Endothelial cell of umbilical vein (primary cell): ENCODE data around the gene SMYD4. TPM values are rescaled to one million over a fixed set of nuclear protein-coding genes. Genes with fewer than 3 reads are reported as not detected.

Experiments
- BruUV-seq: library from RNA; stranded (reverse); fragments of 400-500 nt; replicated peaks from 2 replicates; lab custom pipeline; 2021; lab: Mats Ljungman, UMichigan
- CTCF ChIA-PET: fragments of 300-600, 350-600 bp; sonication (Branson Sonifier 250); formaldehyde crosslinking; loops from one replicate; lab custom pipeline; 2021; ENCODE audit warnings: antibody characterized with exemption, inconsistent platforms; lab: Charles Lee
- POLR2A ChIA-PET: fragments of 300-600, 350-600 bp; sonication (Branson Sonifier 250); formaldehyde crosslinking; loops from one replicate; lab custom pipeline; 2021; ENCODE audit warnings: antibody characterized with exemption, inconsistent platforms; lab: Charles Lee
- DNase-seq: peaks from one replicate; pipeline ENCODE4 v3.0.0-alpha.2; 2011; ENCODE audit warnings: low read depth, low spot score
- FAIRE-seq: peaks from 2 replicates; lab custom pipeline; 2011; peaks lifted over from hg19 to GRCh38; lab: Jason Lieb, UNC
- H2AFZ ChIP-seq: 2 replicates; pipeline ENCODE4 v1.6.0; 2012; ENCODE audit warnings: low read depth, low read length, control low read depth, inconsistent platforms
- H3K27ac ChIP-seq: 2 replicates; pipeline ENCODE4 v1.5.1; 2011; ENCODE audit warnings: low read depth, mild to moderate bottlenecking, control low read depth, low read length, moderate library complexity; ENCODE audit not compliant: insufficient read depth
- H3K27me3 ChIP-seq, 2 experiments: 2 replicates each; pipeline versions ENCODE4 v1.6.0 to v1.6.1; 2011; ENCODE audit warnings: low read length in 2 of 2, mixed read lengths in 1 of 2; ENCODE audit not compliant: control insufficient read depth in 2 of 2, insufficient read depth in 2 of 2
- H3K36me3 ChIP-seq, 2 experiments: 2 replicates in 1 of 2; 3 replicates in 1 of 2; pipeline ENCODE4 v1.5.1; 2011; ENCODE audit warnings: low read length in 2 of 2, mild to moderate bottlenecking in 1 of 2, moderate library complexity in 1 of 2; ENCODE audit not compliant: control insufficient read depth in 2 of 2, insufficient read depth in 2 of 2; ENCODE audit errors: extremely low read depth in 1 of 2
- H3K4me1 ChIP-seq: 3 replicates; pipeline ENCODE4 v1.5.1; 2011; ENCODE audit warnings: mild to moderate bottlenecking, low read length; ENCODE audit not compliant: control insufficient read depth, insufficient read depth; ENCODE audit errors: extremely low read depth
- H3K4me2 ChIP-seq: 2 replicates; pipeline ENCODE4 v1.6.1; 2011; ENCODE audit warnings: low read length, control low read depth, mixed read lengths; ENCODE audit not compliant: insufficient read depth
- H3K4me3 ChIP-seq, 3 experiments: fragments of 200-600 bp in 1 of 3; sonication (generic), shearing (Covaris generic) in 1 of 3; replicated peaks in 1 of 3; 2 replicates each; pipeline ENCODE4 v1.5.1; 2011 to 2016; ENCODE audit warnings: control low read depth in 3 of 3, low read length in 3 of 3, mild to moderate bottlenecking in 2 of 3, inconsistent platforms in 1 of 3, low read depth in 1 of 3, moderate library complexity in 1 of 3; ENCODE audit not compliant: insufficient read depth in 1 of 3
- H3K79me2 ChIP-seq: 2 replicates; pipeline ENCODE4 v1.6.0; 2012; ENCODE audit warnings: low read length, inconsistent platforms; ENCODE audit not compliant: control insufficient read depth, insufficient read depth
- H3K9ac ChIP-seq: replicated peaks from 2 replicates; pipeline ENCODE3; 2011; ENCODE audit warnings: low read length, control low read depth; ENCODE audit not compliant: insufficient read depth; ENCODE audit errors: extremely low read depth
- H3K9me1 ChIP-seq: replicated peaks from 3 replicates; pipeline ENCODE4 v1.6.0; 2011; ENCODE audit warnings: mild to moderate bottlenecking, low read length; ENCODE audit not compliant: control insufficient read depth, insufficient read depth; ENCODE audit errors: extremely low read depth
- H3K9me3 ChIP-seq: replicated peaks from 2 replicates; pipeline ENCODE4 v1.5.1; 2012; ENCODE audit warnings: low read length, inconsistent platforms; ENCODE audit not compliant: control insufficient read depth, insufficient read depth
- H4K20me1 ChIP-seq: replicated peaks from 2 replicates; pipeline ENCODE3; 2011; ENCODE audit warnings: mild to moderate bottlenecking, low read length; ENCODE audit not compliant: control insufficient read depth, insufficient read depth; ENCODE audit errors: extremely low read depth
- CTCF ChIP-seq, 2 donors: IDR thresholded peaks; 1 replicate in 1 of 2; 2 replicates in 1 of 2; pipeline ENCODE4 v1.5.1; 2011; ENCODE audit warnings: low read length in 2 of 2, mild to moderate bottlenecking in 2 of 2, moderate library complexity in 2 of 2, control low read depth in 1 of 2, inconsistent platforms in 1 of 2, low read depth in 1 of 2; ENCODE audit not compliant: insufficient read depth in 1 of 2; ENCODE audit errors: extremely low read depth in 1 of 2
- EZH2 ChIP-seq: IDR thresholded peaks from 2 replicates; pipeline ENCODE4 v1.6.1; 2012; ENCODE audit warnings: borderline replicate concordance, low read depth, mild to moderate bottlenecking, moderate library complexity, low read length, inconsistent platforms; ENCODE audit not compliant: severe bottlenecking
- FOS ChIP-seq: IDR thresholded peaks from 2 replicates; pipeline ENCODE4 v1.6.1; 2011; ENCODE audit warnings: mild to moderate bottlenecking, low read length, moderate library complexity, borderline replicate concordance; ENCODE audit not compliant: insufficient read depth
- GATA2 ChIP-seq: IDR thresholded peaks from 2 replicates; pipeline ENCODE4 v1.7.0; 2011; ENCODE audit warnings: low read depth, mild to moderate bottlenecking, moderate library complexity, mixed read lengths, low read length; ENCODE audit not compliant: insufficient read length, insufficient read depth
- JUN ChIP-seq: IDR thresholded peaks from 2 replicates; pipeline ENCODE4 v1.6.1; 2011; ENCODE audit warnings: borderline replicate concordance, low read depth; ENCODE audit not compliant: insufficient read length, insufficient read depth
- MAX ChIP-seq: IDR thresholded peaks from 2 replicates; pipeline ENCODE4 v1.6.1; 2011; ENCODE audit not compliant: insufficient read depth, insufficient read length
- MYC ChIP-seq: IDR thresholded peaks from one replicate; pipeline ENCODE4 v1.6.1; 2011; ENCODE audit warnings: mild to moderate bottlenecking, low read depth, low read length
- POLR2A ChIP-seq: IDR thresholded peaks from 2 replicates; pipeline ENCODE4 v1.6.1; 2012; ENCODE audit warnings: low read depth, mild to moderate bottlenecking, control low read depth, low read length
- POLR2AphosphoS5 ChIP-seq: IDR thresholded peaks from 2 replicates; pipeline ENCODE4 v1.6.1; 2012; ENCODE audit warnings: low read depth, mild to moderate bottlenecking, control low read depth, low read length, moderate library complexity; ENCODE audit not compliant: insufficient read depth
- dilution Hi-C: fragments of 300-500 bp; cut with MboI; formaldehyde crosslinking; loops from one replicate; pipeline ENCODE4 v1.15.0; 2019; ENCODE audit warnings: low sequenced_read_pairs; ENCODE audit not compliant: extremely low pct_ligation_motif_present
- intact Hi-C: fragments of 100-400 bp; cut with micrococcal nuclease; formaldehyde crosslinking; loops from one replicate; pipeline ENCODE4 v1.10.0; 2022
- polyA plus RNA-seq, 4 experiments: library from polyadenylated mRNA; depleted of rRNA in 3 of 4; stranded (reverse) in 3 of 4; unstranded in 1 of 4; fragments of >200 nt; gene quantifications; 2 replicates each; pipeline versions ENCODE4 v1.2.1 to v1.2.3, GENCODE V29; 2011 to 2012; ENCODE audit warnings: missing spikeins in 1 of 4
- total RNA-seq: library from RNA; stranded (reverse); gene quantifications from 2 replicates; pipeline ENCODE4 v1.2.3, GENCODE V29; 2021

The SMYD4 gene
- total and polyA plus RNA-seq, 2 donors (not counting 3 experiments of a cell fraction or from before 2014, with no cell fraction given), result 6.0 to 14.6 TPM

GRCh38 chr17:1792495-1793446 lies 36.9 kb downstream of the SMYD4 start:
- intact Hi-C loops (no loop called here), dilution Hi-C loops (no loop called here)
- H2AFZ ChIP-seq, result no peak overlapping the region
- POLR2A ChIA-PET, result interaction anchor here (0.7 kb wide), 1 partner anchor 25 kb away, joined by 4 read pairs; no protein-coding TSS in a partner anchor
- no peaks in the 10 kb centered on the region for H3K9me1 ChIP-seq
- H3K79me2 ChIP-seq, result peaks cover 1% of the 10 kb centered on the region
- FAIRE-seq (no peak), DNase-seq (no peak)
- no peak overlapping the region for H3K27ac ChIP-seq
- H3K4me1 ChIP-seq, result peaks cover 3% of the 10 kb centered on the region
- no peak overlapping the region for H3K4me2 ChIP-seq
- no peaks in the 10 kb centered on the region for H3K36me3 ChIP-seq
- H3K27me3 ChIP-seq, result no peaks in the 10 kb centered on the region
- no peaks in the 10 kb centered on the region for H4K20me1 ChIP-seq
- no TSS peak for BruUV-seq
- CTCF ChIA-PET, result interaction anchor here (0.9 to 1.1 kb wide), 2 partner anchors 11 to 71 kb away, joined by 4 to 5 read pairs; no protein-coding TSS in a partner anchor
- no peaks in the 10 kb centered on the region for H3K9me3 ChIP-seq
- H3K9ac ChIP-seq, result no peak overlapping the region
- no peak overlapping the region for H3K4me3 ChIP-seq
- TF ChIP-seq EZH2 (no peak), CTCF (IDR thresholded peaks at IDR 0.05; ENCODE audit: extremely low read depth in 1 of 2, insufficient read depth in 1 of 2, low read depth in 1 of 2, low read length in 2 of 2) (no peak), GATA2 (no peak), MAX (no peak), POLR2AphosphoS5 (no peak), JUN (no peak), POLR2A (no peak), FOS (no peak), MYC (no peak)
